GM19467 (cell line): ENCODE results near the gene SLC6A9.

Experiments
- ATAC-seq: cut with Tn5 transposase; IDR thresholded peaks from one replicate; pipeline ENCODE4 v1.9.1; 2021; ENCODE audit warnings: mild to moderate bottlenecking, moderate library complexity; ENCODE audit not compliant: unreplicated experiment

SLC6A9 gene

DNA sequence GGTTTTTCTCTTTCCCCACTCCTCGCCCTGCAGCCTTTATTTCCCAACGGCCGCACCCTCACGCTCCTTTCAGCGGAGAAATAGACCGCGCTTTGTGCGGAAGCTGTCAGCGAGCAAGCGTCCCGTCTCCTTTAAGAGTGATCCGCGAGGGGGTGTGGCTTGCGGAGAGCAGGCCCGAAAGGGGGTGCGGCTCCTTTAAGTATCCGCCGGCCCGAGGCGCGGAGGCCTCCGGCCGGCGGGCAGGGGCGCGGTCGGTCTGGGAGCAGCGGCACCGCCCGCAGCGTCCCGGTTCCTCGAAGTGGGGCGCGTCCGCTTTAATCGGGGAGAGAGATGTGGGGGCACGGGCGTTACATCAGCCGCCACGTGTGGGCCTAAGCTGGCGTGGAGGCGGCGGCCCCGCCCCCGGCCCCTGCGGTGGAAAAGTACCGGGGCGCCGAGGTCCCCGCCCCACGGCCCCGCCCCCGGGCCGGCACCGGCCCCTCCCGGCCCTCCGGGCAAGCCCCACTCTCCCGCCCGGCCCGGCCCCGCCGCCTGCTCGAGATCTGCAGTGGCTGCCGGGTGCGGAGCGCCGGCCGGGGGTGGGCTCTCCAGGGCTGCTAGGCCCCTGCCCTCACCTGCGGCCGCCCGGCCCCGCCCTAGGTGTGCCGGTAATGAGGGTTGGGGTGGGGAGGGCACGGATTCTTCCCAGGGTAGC lies 1.2 kb downstream of the SLC6A9 start:
- peak; percentile 73 for ATAC-seq

DNA sequence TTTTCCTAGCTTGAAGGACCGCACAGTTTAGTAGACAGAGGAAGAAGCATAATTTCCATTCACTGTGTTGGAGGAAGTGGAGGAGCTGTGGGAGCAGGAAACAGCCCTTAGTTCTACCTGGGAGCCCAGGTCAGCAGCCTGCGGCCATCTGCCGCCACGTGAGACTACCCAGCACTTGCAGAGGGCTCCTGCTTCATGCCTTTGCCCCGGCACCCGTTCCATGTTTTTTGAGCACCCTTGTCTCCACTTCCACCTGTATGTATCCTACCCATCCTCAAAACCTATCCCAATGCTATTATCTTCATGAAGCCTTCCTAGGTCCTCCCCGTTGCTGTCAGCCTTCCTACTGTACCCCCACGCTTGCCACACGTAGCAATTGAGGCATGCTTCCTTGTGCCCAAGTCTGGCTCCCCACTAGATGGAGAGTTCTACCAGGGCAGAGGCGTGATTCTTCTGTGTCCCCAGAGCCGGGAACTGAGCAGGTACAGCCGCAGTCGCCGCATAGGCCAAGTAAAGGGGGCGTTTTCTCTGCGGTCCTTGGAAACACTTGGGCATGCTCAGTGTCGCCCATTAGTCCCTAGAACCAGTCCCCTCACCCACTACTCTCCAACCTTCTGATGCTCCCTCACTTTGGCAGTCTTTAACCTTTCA lies 1.9 kb downstream of the SLC6A9 start:
- ATAC-seq = no peak

DNA sequence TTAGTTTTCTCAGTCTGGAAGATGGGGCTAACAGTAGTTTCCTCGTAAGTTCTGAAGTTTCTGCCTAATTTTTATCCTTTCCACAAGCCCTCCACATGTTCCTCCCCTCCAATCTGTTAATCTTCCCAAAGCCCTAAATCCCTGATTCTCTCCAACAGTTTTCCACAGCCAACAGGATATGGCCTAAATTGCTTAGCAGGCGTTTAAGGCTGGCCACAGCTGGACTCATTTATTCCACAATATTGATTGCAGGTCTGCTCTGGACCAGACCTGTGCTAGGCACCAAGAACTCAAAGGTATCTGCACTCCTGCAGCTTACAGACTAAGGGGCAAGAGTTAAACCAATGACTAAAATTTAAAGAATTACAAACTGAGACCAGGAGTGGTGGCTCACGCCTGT lies 3.9 kb downstream of the SLC6A9 start:
- ATAC-seq = no peak

DNA sequence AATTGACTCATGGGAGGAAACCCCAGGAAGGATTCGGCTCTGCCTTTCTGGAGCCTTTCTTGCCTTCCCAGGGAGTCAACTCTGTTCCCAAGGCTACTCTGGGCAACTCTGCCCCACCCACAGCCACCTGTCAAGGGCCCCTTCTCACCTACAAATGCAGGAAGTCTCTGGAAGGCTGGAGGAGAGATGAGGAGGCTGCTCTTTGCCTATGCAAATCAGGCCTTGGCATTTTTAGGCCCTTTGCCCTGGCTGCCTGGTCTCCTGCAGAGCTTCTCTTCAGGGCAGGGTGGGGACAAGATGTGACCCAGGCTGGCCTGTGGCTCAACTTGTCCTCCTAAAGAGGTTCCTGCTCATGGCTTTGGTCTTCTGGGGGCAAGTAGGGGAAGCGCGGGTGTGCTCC lies 5.4 kb downstream of the SLC6A9 start:
- ATAC-seq = no peak

DNA sequence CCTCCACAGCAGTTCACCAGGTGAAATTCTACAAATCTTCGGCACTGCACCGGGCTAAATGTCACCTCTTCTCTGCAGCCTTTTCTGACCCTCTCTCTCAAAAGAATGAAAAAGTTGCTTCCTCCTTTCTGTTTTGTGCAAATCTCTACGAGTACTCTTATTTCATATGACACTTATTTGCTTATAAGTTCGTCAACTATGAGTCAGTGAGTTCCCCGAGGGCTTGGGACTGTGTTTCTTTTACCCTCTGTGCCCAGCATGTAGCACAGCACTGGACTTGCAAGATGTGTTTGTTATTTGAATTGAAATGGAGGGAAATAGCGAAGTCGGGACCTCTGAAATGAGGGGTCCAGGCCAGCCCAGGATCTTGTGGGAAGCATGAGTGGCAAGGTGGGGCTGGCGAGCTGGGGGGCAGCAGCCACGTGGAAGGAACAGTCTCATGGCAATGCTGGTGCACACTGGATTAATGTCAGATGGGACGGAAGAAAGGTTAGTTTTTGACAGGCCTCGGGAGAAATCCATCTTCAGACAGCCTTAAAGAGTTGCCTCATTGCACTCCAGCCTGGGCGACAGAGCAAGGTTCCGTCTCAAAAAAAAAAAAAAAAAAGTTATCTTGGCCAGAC lies 6.2 kb downstream of the SLC6A9 start:
- no peak for ATAC-seq

DNA sequence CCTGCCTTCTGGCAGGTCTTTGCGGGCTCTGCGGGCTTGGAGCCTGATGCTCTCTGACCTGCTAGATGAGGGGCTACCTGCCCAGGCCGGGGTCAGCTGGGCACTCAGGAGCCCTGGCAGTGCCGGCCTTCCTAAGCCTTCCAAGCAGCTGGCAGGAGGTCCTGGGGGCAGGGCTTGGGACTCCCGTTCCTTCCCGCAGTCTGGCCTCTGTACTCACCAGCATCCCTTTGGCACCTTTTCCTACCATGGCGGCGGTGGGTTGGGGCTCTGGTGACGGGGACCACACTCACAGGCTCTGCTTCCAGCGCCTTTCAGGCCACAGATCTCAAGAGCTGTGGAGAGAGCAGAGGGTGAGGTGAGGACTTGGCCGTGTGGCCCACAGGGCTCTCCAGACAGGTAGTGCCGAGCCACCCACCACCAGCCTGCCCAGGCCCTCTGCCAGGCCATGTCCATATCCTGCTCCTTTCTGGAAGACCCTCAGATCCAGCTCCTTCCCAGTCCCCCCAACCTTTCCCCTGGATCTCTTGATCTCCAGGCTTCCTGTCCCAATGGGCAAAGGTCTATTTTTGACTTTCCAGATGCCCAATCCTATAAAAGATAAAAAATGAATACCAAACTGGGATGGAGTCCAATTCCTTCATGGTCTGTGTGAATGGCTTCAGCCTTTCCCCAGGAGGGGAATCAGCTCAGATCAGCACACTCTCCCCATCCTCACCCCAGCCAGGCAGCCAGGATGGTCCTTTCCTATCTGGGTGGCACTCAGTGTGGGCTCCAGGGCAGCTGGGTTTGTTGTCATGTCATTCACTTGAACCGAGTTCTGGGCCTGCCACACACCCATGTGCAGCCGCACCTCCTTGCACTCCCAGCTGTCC lies 7.0 kb downstream of the SLC6A9 start:
- ATAC-seq = no peak

DNA sequence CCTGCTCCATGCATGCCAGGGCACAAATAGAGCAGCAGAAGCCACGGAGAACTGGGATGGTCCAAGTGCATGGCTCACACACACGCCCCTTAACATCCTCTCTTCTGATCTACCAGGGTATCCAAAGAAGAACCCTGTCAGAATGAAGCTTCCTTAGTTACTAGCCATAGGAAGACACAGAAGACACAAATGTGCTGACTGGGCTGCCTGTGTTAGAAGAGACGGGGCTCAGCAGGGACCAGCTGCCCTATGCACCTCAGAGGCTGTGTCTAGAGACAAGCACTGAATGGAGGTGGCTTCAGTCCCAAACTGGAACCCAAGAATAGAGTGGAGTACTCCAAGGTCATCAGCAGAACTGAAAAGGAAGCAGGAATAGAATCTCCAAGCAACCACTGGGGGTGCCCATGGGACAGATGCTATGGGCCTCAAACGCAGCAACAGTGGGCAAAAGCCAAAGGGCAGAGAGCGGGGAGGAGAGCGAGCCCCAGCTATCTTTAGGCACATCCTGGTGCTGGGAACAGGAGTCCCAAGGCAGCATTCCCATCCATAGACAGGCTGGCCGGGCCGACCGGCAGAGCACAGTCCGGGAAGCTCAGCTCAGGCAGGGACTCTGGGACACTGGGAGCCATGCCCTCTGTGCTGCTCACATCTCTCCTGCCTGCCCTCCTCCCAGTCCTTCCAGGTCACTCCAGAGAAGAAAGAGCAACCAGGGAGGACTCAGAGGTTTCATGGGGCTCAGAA lies 9.5 kb downstream of the SLC6A9 start:
- ATAC-seq = no peak

DNA sequence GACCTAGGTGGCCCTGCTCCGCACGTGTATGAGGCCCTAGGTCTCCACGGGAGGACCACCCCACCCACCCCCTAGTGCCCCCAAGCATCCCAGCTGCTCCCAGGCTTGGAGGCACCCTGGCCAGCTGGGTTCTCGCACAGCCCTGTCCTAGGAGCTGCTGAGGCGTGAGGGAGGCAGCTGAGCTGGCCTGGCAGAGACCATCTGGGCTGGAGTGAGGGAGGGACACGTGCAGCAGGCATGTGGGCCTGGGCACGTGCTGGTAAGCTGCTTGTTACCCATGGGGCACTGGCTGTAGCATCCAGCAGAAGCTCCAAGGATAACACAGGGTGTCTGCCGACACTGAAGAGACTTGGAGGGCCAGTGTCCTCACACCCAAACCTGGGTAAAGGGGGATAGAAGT lies 10.1 kb downstream of the SLC6A9 start:
- ATAC-seq = no peak

DNA sequence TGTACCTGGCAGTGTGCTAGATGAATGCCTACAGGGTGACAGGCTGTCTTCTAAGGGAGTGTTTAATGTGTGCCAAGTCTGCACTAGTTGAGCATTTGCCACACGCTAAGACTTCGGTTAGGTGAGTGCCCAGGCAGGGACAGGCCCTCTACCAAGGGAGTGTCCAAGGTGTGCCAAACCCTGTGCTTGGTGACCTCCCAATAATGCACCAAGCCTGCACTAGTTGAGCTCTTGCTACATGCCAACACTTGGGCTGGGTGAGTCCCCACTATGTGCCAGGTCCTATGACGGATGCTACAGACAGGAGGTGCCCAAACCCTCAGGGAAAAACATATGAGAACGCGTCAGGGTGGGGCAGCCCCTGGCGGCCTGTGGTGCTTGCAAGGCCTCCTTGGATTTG lies 10.8 kb downstream of the SLC6A9 start:
- no peak for ATAC-seq

DNA sequence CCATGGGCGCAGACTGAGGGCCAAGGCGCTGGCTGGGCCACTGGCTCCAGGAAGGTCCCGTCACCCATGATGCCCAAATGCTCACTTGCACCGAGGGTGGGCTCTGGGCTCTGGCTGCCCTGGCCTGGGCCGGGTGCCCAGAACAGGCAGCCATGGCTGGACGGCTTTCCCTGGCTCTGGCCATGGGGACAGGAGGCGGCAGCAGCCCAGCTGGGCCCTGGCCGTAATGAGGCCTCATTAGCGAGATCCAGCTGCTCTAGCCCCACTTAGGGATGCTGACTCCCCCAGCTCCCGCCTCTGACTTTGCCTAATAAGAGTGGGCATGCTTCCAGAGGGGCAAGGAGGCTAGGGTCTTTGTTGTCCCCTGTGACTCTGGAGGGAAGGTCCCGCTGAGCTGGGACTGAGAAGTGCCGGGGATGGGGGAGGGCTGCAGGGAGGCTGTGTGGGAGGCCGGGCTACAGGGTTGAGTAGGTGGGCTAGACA lies 11.8 kb downstream of the SLC6A9 start:
- ATAC-seq = no peak

DNA sequence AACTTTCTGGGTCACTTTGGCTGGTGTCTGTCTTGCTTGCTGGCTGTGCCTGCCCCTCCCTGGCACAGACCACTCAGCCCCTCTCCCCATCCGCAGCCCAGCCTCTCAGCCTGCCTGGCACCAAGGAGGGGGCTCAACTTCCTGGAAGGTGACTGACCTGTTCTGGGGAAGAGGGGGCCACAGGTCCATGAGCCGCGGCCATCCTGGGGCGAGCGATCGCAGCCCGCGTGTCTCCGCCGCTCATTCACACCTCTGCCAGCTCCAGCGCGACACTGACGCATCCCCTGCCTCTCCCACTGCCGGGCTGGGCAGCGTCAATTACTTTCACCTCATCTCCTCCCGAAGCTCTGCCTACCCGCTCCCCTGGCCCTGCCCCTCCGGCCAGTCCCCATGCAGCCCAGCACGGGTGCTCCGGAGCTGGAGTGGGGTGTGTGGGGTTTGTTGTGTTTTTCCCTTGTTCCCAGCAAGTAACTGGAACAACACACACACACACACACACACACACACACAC lies 14.3 kb downstream of the SLC6A9 start:
- ATAC-seq = no peak

DNA sequence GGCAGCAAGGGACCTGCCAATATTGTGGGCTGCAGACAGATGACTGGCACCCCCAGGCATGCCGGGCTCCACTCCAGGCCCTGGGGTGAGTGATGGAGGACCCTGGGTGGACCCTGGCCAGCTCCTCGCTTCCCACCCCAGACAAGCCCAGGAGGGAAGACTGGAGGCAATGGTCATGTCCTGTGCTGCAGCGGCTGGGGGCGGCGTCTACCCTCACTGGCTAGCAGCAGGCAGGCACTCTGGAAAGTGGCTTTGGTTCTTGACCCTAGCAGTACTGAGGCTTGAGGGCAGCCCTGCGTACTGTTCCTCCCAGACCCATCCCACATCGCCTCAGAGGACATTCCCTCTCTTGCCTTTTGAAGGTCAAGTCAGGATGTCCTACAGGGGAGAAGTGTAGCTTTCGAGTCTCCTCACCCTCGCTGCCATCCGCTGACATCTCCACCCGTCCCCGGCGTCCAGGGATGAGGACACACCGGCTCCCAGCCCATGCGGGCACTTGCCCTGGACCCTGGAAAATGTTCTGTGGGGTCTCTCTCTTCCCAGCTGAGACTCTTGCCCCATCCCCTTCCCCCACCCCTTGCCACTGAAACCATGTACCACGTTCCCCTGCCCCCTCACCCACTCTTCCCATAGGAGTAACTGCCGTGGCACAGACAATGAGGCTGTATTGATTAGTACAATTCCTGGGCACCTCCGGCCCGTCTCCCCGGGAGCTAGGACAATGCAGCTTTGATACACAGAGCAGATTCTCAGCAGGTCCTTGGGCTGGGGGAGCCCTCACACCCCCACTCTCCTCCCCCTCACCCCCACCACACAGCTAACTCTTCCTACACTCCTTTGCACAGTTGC lies 15.0 kb downstream of the SLC6A9 start:
- ATAC-seq = no peak

DNA sequence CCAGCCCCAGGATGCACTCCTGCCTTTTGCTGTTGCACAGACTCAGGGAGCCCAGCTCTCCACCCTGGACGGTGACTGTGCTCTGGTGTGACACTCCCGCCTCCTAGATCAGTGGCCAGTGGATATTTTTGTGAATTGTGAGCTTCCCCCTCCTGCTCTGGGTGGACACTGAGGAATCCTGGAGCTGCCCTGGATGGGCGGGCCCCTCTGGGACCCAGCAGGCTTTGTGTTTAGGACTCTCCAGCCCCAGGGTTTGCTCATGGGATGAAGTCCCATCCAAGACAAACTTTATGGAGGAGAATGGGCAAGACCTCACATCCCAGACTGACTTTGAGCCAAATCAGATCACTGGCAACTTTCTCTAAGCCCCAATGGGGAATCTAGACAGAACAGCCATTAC lies 16.1 kb downstream of the SLC6A9 start:
- ATAC-seq = no peak

DNA sequence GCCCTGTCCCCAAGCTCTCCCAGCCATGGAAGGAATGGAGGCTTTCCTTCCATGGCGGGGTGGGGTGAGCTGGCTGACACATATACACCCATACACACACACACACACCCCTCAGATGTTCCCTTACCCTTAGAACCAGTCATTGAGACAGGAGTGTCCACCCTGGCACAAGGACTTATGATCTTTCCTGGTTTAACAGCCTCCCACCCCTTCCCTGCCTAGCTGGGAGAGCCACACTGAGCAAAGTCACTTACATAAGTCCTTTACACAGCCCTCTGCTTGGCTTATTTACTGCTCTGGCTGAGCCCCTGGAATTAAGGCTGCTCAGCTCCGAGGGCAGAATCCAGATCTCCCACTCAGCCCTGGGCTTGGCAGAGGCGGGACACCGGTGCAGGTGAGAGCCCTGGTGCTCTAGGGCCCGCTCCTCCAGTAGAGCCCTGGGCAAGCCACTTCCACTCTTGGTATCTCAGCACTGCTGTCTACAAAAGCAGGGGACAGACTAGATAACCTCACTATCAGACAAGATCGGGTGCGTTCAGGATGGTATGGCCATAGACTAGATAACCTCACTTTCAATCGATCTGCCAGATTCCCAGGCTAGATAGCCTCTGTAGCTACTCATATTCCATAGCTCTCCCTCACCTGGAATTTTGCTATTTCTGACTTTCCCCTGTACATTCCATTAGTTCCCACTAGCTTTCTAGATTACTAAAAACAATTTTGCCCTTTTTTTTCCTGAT lies 16.7 kb downstream of the SLC6A9 start:
- ATAC-seq = no peak

DNA sequence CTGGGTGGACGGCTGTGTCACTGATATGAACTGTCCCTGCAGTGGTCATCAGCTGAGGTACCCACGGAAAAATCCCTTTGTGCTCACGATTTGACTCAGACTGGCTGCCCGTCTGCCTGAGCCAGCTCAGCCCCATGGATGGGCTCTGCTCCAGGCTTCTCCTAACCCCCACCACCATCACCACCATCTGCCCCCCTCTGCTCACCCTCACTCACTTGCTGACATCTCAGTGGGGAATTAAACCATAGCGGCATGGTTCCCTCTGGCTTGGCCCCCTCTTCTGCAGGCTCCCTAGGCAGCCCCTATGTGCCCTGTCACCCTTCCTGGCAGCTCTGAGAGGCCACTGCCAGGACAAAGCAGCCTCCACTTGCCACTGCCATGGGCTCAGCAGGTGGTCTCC lies 17.3 kb downstream of the SLC6A9 start:
- ATAC-seq = no peak

DNA sequence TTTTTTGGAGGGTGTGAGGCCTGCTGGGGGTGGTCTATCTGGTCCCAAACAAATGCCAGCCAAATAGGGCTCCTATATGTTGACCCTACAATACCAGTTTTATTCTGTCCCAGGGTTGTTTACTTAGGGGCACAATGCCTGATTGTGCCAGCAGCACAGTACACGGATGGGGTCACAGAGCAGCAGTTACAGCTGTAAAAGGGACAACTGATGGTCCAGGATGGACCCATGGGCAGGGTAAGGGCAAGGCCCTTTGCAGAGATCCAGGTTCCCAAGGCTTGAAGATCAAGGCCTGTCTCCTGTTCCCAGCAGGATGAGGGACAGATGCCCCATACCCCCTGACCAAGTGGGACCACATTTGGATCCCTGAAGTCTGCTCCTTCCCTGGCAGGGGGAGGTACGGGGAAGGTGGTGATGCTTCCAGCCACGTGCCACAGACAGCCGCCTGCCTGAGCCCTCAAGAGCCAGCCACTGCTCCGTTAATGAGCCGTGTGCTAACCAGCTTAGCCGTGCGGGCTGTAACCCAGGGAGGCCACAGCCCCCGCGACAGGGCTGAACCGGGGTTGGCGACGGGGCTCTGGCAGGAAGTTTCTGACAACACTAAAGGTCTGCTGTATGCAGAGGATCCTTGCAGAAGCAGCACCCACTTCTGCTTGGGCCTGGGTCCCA lies 18.2 kb downstream of the SLC6A9 start:
- no peak for ATAC-seq

DNA sequence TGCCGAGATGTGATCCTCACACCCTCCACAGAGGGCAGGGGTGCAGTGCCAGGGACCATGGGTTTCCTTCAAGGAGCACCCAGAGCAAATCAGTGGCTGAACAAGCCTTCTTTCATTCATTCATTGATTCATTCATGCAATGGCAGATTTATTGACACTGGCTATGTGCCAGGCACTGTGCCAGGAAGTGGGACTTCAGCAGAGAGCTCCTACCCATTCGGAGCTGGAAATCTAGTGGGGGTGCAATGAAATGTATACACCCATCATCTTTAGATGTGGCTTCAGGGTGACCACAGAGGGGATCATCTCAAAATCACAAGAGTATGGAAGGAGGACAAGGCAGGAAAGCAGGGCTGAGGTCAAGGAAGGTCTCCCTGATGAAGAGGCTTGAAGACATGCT lies 18.9 kb downstream of the SLC6A9 start:
- no peak for ATAC-seq

DNA sequence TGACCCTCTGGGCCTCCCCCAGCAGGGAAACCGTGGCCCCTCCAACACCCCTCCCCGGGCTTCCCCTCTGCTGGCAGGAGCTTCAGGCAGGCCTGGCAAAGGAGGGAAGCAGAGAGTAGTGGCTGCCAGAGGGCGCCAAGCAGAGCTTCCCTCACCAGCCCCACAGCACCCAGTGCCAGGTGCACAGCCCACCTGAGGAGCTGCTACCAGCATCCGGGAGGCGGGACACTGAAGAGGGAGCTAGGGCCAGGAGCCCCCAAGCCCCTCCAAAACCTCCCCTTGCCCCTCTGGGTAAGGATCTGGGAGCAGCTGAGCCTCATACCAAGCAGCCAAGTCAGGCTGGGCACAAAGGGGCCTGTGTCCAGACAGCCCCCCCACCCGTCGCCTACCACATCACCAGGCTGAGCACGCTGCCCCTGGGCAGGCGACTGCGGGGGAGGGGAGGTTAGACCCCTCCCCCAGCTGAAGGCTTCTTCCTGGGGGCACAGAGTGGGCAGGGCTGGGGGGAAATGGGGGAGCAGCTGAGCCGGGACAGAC lies 20.3 kb downstream of the SLC6A9 start:
- ATAC-seq = no peak
